Measurements from ENCODE around the gene DSCAML1.

Gene DSCAML1

GRCh38 chr11:117560780-117561530 is 236.1 kb downstream of the DSCAML1 start:
- Histone ChIP-seq H3K4me1 (ENCODE audit: low read length) (no peaks in the 10 kb centered on the region), H3K27me3 (ENCODE audit: low read depth, low read length) (peaks cover 39% of the 10 kb centered on the region), H3K4me3 (ENCODE audit: low read length) (no peak overlapping the region), H3K9ac (ENCODE audit: low read length) (no peak overlapping the region), H4K20me1 (ENCODE audit: insufficient read depth, low read length) (no peaks in the 10 kb centered on the region), H3K9me3 (ENCODE audit: insufficient read depth, low read length) (no peaks in the 10 kb centered on the region), H3K36me3 (replicated peaks; ENCODE audit: low read depth, low read length) (no peaks in the 10 kb centered on the region), H3K79me2 (ENCODE audit: low read length) (no peaks in the 10 kb centered on the region), H3K4me2 (ENCODE audit: low read length) (no peak overlapping the region), H2AFZ (ENCODE audit: low read depth, low read length) (no peak overlapping the region), H3K27ac (ENCODE audit: low read length) (no peak overlapping the region)
- no peak for TF ChIP-seq CTCF (IDR thresholded peaks at IDR 0.05; ENCODE audit: low read depth, low read length)
- no peak for TF ChIP-seq EZH2phosphoT487 (IDR thresholded peaks at IDR 0.05; ENCODE audit: low read depth)

- H3K9me3 ChIP-seq (ENCODE audit: insufficient read depth, low read length) = no peaks in the 10 kb centered on the region
- no peak overlapping the region for H3K9ac ChIP-seq (ENCODE audit: low read length)
- TF ChIP-seq CTCF (IDR thresholded peaks at IDR 0.05; ENCODE audit: low read depth, low read length) (no peak), EZH2phosphoT487 (IDR thresholded peaks at IDR 0.05; ENCODE audit: low read depth) (no peak)
- no peaks in the 10 kb centered on the region for H3K4me1 ChIP-seq (ENCODE audit: low read length)
- H3K36me3 ChIP-seq (replicated peaks; ENCODE audit: low read depth, low read length) = no peaks in the 10 kb centered on the region
- no peak overlapping the region for H3K4me2 ChIP-seq (ENCODE audit: low read length)
- no peaks in the 10 kb centered on the region for H3K79me2 ChIP-seq (ENCODE audit: low read length)
- no peak overlapping the region for H2AFZ ChIP-seq (ENCODE audit: low read depth, low read length)
- H3K27me3 ChIP-seq (ENCODE audit: low read depth, low read length) = peaks cover 34% of the 10 kb centered on the region
- no peaks in the 10 kb centered on the region for H4K20me1 ChIP-seq (ENCODE audit: insufficient read depth, low read length)
- H3K4me3 ChIP-seq (ENCODE audit: low read length) = no peak overlapping the region
- no peak overlapping the region for H3K27ac ChIP-seq (ENCODE audit: low read length)
These were observed 237.3 kb downstream of the DSCAML1 start for GRCh38 chr11:117559698-117560097.

GRCh38 chr11:117557361-117557760 is 239.7 kb downstream of the DSCAML1 start:
- Histone ChIP-seq H3K27ac (ENCODE audit: low read length) (no peak overlapping the region), H3K4me3 (ENCODE audit: low read length) (no peak overlapping the region), H3K9me3 (ENCODE audit: insufficient read depth, low read length) (no peaks in the 10 kb centered on the region), H3K27me3 (ENCODE audit: low read depth, low read length) (peaks cover 40% of the 10 kb centered on the region), H3K4me1 (ENCODE audit: low read length) (no peaks in the 10 kb centered on the region), H2AFZ (ENCODE audit: low read depth, low read length) (no peak overlapping the region), H3K36me3 (replicated peaks; ENCODE audit: low read depth, low read length) (no peaks in the 10 kb centered on the region), H3K79me2 (ENCODE audit: low read length) (no peaks in the 10 kb centered on the region), H3K4me2 (ENCODE audit: low read length) (no peak overlapping the region), H3K9ac (ENCODE audit: low read length) (no peak overlapping the region), H4K20me1 (ENCODE audit: insufficient read depth, low read length) (no peaks in the 10 kb centered on the region)
- TF ChIP-seq CTCF (IDR thresholded peaks at IDR 0.05; ENCODE audit: low read depth, low read length) (no peak), EZH2phosphoT487 (IDR thresholded peaks at IDR 0.05; ENCODE audit: low read depth) (no peak)

- no peaks in the 10 kb centered on the region for H3K9me3 ChIP-seq (ENCODE audit: insufficient read depth, low read length)
- no peak for TF ChIP-seq CTCF (IDR thresholded peaks at IDR 0.05; ENCODE audit: low read depth, low read length)
- TF ChIP-seq EZH2phosphoT487 (IDR thresholded peaks at IDR 0.05; ENCODE audit: low read depth) = no peak
- H3K4me2 ChIP-seq (ENCODE audit: low read length) = no peak overlapping the region
- no peak overlapping the region for H3K9ac ChIP-seq (ENCODE audit: low read length)
- no peaks in the 10 kb centered on the region for H3K36me3 ChIP-seq (replicated peaks; ENCODE audit: low read depth, low read length)
- H4K20me1 ChIP-seq (ENCODE audit: insufficient read depth, low read length) = no peaks in the 10 kb centered on the region
- no peak overlapping the region for H2AFZ ChIP-seq (ENCODE audit: low read depth, low read length)
- no peaks in the 10 kb centered on the region for H3K4me1 ChIP-seq (ENCODE audit: low read length)
- no peaks in the 10 kb centered on the region for H3K79me2 ChIP-seq (ENCODE audit: low read length)
- H3K4me3 ChIP-seq (ENCODE audit: low read length) = no peak overlapping the region
- H3K27me3 ChIP-seq (ENCODE audit: low read depth, low read length) = peaks cover 26% of the 10 kb centered on the region
- H3K27ac ChIP-seq (ENCODE audit: low read length) = no peak overlapping the region
These were observed 242.2 kb downstream of the DSCAML1 start for GRCh38 chr11:117554601-117555333.
